ENCODE data around the gene ODF4.

The ODF4 gene

GRCh38 chr17:8368193-8368592, 28.6 kb downstream of the ODF4 start:
- TF ChIP-seq RARB (CRISPR knock-in tag; IDR thresholded peaks at IDR 0.05): no peak
- no peak for TF ChIP-seq TOX (CRISPR knock-in tag; IDR thresholded peaks at IDR 0.05; ENCODE audit: borderline replicate concordance)
- no peak for TF ChIP-seq ZNF565 (CRISPR knock-in tag; conservative IDR thresholded peaks at IDR 0.05; ENCODE audit: low read depth)
- no peak for TF ChIP-seq PPARA (CRISPR knock-in tag; IDR thresholded peaks at IDR 0.05; ENCODE audit: borderline replicate concordance)
- TF ChIP-seq, protein P1, sequence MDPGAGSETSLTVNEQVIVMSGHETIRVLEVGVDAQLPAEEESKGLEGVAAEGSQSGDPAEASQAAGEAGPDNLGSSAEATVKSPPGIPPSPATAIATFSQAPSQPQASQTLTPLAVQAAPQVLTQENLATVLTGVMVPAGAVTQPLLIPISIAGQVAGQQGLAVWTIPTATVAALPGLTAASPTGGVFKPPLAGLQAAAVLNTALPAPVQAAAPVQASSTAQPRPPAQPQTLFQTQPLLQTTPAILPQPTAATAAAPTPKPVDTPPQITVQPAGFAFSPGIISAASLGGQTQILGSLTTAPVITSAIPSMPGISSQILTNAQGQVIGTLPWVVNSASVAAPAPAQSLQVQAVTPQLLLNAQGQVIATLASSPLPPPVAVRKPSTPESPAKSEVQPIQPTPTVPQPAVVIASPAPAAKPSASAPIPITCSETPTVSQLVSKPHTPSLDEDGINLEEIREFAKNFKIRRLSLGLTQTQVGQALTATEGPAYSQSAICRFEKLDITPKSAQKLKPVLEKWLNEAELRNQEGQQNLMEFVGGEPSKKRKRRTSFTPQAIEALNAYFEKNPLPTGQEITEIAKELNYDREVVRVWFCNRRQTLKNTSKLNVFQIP (CRISPR knock-in tag; IDR thresholded peaks at IDR 0.05; ENCODE audit: borderline replicate concordance, low read depth): no peak
- TF ChIP-seq TCF4 (CRISPR knock-in tag; IDR thresholded peaks at IDR 0.05; ENCODE audit: borderline replicate concordance): no peak
- TF ChIP-seq, protein P2, sequence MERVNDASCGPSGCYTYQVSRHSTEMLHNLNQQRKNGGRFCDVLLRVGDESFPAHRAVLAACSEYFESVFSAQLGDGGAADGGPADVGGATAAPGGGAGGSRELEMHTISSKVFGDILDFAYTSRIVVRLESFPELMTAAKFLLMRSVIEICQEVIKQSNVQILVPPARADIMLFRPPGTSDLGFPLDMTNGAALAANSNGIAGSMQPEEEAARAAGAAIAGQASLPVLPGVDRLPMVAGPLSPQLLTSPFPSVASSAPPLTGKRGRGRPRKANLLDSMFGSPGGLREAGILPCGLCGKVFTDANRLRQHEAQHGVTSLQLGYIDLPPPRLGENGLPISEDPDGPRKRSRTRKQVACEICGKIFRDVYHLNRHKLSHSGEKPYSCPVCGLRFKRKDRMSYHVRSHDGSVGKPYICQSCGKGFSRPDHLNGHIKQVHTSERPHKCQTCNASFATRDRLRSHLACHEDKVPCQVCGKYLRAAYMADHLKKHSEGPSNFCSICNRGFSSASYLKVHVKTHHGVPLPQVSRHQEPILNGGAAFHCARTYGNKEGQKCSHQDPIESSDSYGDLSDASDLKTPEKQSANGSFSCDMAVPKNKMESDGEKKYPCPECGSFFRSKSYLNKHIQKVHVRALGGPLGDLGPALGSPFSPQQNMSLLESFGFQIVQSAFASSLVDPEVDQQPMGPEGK (CRISPR knock-in tag; IDR thresholded peaks at IDR 0.05; ENCODE audit: borderline replicate concordance): no peak
- TF ChIP-seq BACH2 (CRISPR knock-in tag; IDR thresholded peaks at IDR 0.05; ENCODE audit: borderline replicate concordance): no peak
- no peak for TF ChIP-seq ISL1 (CRISPR knock-in tag; IDR thresholded peaks at IDR 0.05)
- TF ChIP-seq ZC3H10 (CRISPR knock-in tag; IDR thresholded peaks at IDR 0.05): no peak
- TF ChIP-seq ARNTL (CRISPR knock-in tag; IDR thresholded peaks at IDR 0.05; ENCODE audit: borderline replicate concordance, low read depth): no peak
- TF ChIP-seq, protein P3, sequence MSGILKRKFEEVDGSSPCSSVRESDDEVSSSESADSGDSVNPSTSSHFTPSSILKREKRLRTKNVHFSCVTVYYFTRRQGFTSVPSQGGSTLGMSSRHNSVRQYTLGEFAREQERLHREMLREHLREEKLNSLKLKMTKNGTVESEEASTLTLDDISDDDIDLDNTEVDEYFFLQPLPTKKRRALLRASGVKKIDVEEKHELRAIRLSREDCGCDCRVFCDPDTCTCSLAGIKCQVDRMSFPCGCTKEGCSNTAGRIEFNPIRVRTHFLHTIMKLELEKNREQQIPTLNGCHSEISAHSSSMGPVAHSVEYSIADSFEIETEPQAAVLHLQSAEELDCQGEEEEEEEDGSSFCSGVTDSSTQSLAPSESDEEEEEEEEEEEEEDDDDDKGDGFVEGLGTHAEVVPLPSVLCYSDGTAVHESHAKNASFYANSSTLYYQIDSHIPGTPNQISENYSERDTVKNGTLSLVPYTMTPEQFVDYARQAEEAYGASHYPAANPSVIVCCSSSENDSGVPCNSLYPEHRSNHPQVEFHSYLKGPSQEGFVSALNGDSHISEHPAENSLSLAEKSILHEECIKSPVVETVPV (CRISPR knock-in tag; IDR thresholded peaks at IDR 0.05): no peak
- no peak for TF ChIP-seq ZFP3 (CRISPR knock-in tag; IDR thresholded peaks at IDR 0.05)
- ATAC-seq: no peak

DNA sequence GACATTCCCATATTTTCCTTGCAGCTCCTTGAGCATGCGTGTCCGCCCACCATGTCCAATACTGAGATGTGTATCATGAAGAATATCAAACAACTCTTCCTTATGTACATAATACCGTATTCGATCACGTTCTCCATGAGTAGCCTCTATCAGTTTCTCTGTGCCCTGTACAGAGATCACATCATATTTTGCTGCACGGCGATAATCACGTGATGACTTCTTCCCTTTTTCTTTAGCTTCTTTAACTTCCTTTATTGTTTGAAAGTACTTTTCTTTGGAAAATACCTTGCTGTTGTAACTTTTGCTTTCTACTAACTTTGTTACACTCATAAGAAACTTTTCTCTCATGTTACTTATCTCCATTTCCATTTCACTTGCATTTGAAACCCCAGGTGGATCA, 30.3 kb downstream of the ODF4 start:
- TF ChIP-seq ZNF8 (CRISPR knock-in tag; IDR thresholded peaks at IDR 0.05): no peak
- TF ChIP-seq, protein P3 (CRISPR knock-in tag; IDR thresholded peaks at IDR 0.05): no peak
- no peak for TF ChIP-seq BACH2 (CRISPR knock-in tag; IDR thresholded peaks at IDR 0.05; ENCODE audit: borderline replicate concordance)
- no peak for TF ChIP-seq OSR1 (CRISPR knock-in tag; IDR thresholded peaks at IDR 0.05)
- TF ChIP-seq, protein P4, sequence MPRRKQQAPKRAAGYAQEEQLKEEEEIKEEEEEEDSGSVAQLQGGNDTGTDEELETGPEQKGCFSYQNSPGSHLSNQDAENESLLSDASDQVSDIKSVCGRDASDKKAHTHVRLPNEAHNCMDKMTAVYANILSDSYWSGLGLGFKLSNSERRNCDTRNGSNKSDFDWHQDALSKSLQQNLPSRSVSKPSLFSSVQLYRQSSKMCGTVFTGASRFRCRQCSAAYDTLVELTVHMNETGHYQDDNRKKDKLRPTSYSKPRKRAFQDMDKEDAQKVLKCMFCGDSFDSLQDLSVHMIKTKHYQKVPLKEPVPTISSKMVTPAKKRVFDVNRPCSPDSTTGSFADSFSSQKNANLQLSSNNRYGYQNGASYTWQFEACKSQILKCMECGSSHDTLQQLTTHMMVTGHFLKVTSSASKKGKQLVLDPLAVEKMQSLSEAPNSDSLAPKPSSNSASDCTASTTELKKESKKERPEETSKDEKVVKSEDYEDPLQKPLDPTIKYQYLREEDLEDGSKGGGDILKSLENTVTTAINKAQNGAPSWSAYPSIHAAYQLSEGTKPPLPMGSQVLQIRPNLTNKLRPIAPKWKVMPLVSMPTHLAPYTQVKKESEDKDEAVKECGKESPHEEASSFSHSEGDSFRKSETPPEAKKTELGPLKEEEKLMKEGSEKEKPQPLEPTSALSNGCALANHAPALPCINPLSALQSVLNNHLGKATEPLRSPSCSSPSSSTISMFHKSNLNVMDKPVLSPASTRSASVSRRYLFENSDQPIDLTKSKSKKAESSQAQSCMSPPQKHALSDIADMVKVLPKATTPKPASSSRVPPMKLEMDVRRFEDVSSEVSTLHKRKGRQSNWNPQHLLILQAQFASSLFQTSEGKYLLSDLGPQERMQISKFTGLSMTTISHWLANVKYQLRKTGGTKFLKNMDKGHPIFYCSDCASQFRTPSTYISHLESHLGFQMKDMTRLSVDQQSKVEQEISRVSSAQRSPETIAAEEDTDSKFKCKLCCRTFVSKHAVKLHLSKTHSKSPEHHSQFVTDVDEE (CRISPR knock-in tag; IDR thresholded peaks at IDR 0.05): no peak
- no peak for TF ChIP-seq GLIS3 (CRISPR knock-in tag; IDR thresholded peaks at IDR 0.05)
- ATAC-seq: no peak

- ATAC-seq: no peak
- TF ChIP-seq, protein P4 (CRISPR knock-in tag; IDR thresholded peaks at IDR 0.05): no peak
- TF ChIP-seq ZNF70 (CRISPR knock-in tag; IDR thresholded peaks at IDR 0.05): no peak
- no peak for TF ChIP-seq ESRRG (CRISPR knock-in tag; IDR thresholded peaks at IDR 0.05)
- no peak for TF ChIP-seq OSR1 (CRISPR knock-in tag; IDR thresholded peaks at IDR 0.05)
- no peak for TF ChIP-seq ARNTL (CRISPR knock-in tag; IDR thresholded peaks at IDR 0.05; ENCODE audit: borderline replicate concordance, low read depth)
- TF ChIP-seq SNAI2 (CRISPR knock-in tag; IDR thresholded peaks at IDR 0.05): no peak
- no peak for TF ChIP-seq GLIS3 (CRISPR knock-in tag; IDR thresholded peaks at IDR 0.05)
- no peak for TF ChIP-seq ZFP3 (CRISPR knock-in tag; IDR thresholded peaks at IDR 0.05)
- no peak for TF ChIP-seq ZNF8 (CRISPR knock-in tag; IDR thresholded peaks at IDR 0.05)
- TF ChIP-seq TOX (CRISPR knock-in tag; IDR thresholded peaks at IDR 0.05; ENCODE audit: borderline replicate concordance): no peak
- no peak for TF ChIP-seq BACH2 (CRISPR knock-in tag; IDR thresholded peaks at IDR 0.05; ENCODE audit: borderline replicate concordance)
- no peak for TF ChIP-seq ISL1 (CRISPR knock-in tag; IDR thresholded peaks at IDR 0.05)
- TF ChIP-seq, protein P2 (CRISPR knock-in tag; IDR thresholded peaks at IDR 0.05; ENCODE audit: borderline replicate concordance): no peak
- no peak for TF ChIP-seq ZC3H10 (CRISPR knock-in tag; IDR thresholded peaks at IDR 0.05)
- TF ChIP-seq ZFP30 (CRISPR knock-in tag; IDR thresholded peaks at IDR 0.05): no peak
- no peak for TF ChIP-seq ZNF565 (CRISPR knock-in tag; conservative IDR thresholded peaks at IDR 0.05; ENCODE audit: low read depth)
Observed at GRCh38 chr17:8371786-8372185, 32.1 kb downstream of the ODF4 start.

Data from SK-N-SH treated with all-trans-retinoic acid at 6 μM for 48 hours (cell line).